GM12878 (cell line): ENCODE results near the gene EXOSC6. TPM values are rescaled to one million over a fixed set of nuclear protein-coding genes. Genes with fewer than 3 reads are reported as not detected.

ENCODE experiments used
- ATF2 ChIP-seq: IDR thresholded peaks from 2 replicates; pipeline ENCODE4 v1.6.1; 2012; ENCODE audit warnings: low read length, inconsistent platforms
- BACH1 ChIP-seq: fragments of 450-650 bp; IDR thresholded peaks from 2 replicates; pipeline ENCODE4 v1.6.1; 2017; ENCODE audit warnings: mild to moderate bottlenecking, borderline replicate concordance
- CBX5 ChIP-seq: sonication (generic); IDR thresholded peaks from 2 replicates; pipeline ENCODE4 v1.6.1; 2016; ENCODE audit warnings: low read depth, moderate library complexity, mild to moderate bottlenecking, inconsistent platforms
- CHD1 ChIP-seq: IDR thresholded peaks from 2 replicates; pipeline ENCODE4 v1.6.1; 2012; ENCODE audit warnings: low read depth, low read length, improper control_type of control experiment
- ELK1 ChIP-seq: IDR thresholded peaks from 2 replicates; pipeline ENCODE4 v1.6.1; 2012; ENCODE audit warnings: low read depth, low read length, improper control_type of control experiment
- FOS ChIP-seq: IDR thresholded peaks from 3 replicates; pipeline ENCODE4 v1.6.1; 2011; ENCODE audit warnings: borderline replicate concordance; ENCODE audit not compliant: insufficient read length; ENCODE audit errors: extremely low read depth
- KDM1A ChIP-seq: fragments of 200-600 bp; sonication (generic); IDR thresholded peaks from 2 replicates; pipeline ENCODE4 v1.6.1; 2016; ENCODE audit warnings: borderline replicate concordance
- KLF5 ChIP-seq: fragments of 450-650 bp; IDR thresholded peaks from 2 replicates; pipeline ENCODE4 v1.6.1; 2014; ENCODE audit warnings: mild to moderate bottlenecking; ENCODE audit not compliant: partially characterized antibody
- MEF2A ChIP-seq: IDR thresholded peaks from 2 replicates; pipeline ENCODE4 v1.6.1; 2011; ENCODE audit warnings: low read depth, mild to moderate bottlenecking, low read length, moderate library complexity; ENCODE audit not compliant: insufficient read depth
- NBN ChIP-seq: fragments of 450-650 bp; IDR thresholded peaks from 2 replicates; pipeline ENCODE4 v1.6.1; 2016
- NRF1 ChIP-seq: conservative IDR thresholded peaks from 2 replicates; pipeline ENCODE4 v1.6.1; 2011; ENCODE audit warnings: mild to moderate bottlenecking, low read depth, low read length, improper control_type of control experiment
- PKNOX1 ChIP-seq: fragments of 450-650 bp; IDR thresholded peaks from 2 replicates; pipeline ENCODE4 v1.6.1; 2016; ENCODE audit warnings: mild to moderate bottlenecking
- SMARCA5 ChIP-seq: fragments of 450-650 bp; IDR thresholded peaks from 2 replicates; pipeline ENCODE4 v1.6.1; 2017; ENCODE audit warnings: mild to moderate bottlenecking
- TBL1XR1 ChIP-seq: IDR thresholded peaks from 2 replicates; pipeline ENCODE4 v1.6.1; 2012; ENCODE audit warnings: low read depth, low read length, improper control_type of control experiment
- TCF3 ChIP-seq: IDR thresholded peaks from 2 replicates; pipeline ENCODE4 v1.6.1; 2012; ENCODE audit warnings: low read depth, mild to moderate bottlenecking, low read length, borderline replicate concordance; ENCODE audit not compliant: insufficient read depth
- polyA plus RNA-seq, 11 experiments: library from polyadenylated mRNA; depleted of rRNA in 4 of 11; unstranded in 6 of 11; stranded (reverse) in 5 of 11; fragments of >200 nt; fragmentation: Nextera tagmentation in 4 of 11; fragmentation: Illumina TruSeq in 1 of 11; extraction: Ambion mirVana in 4 of 11; extraction: Trizol in 1 of 11; gene quantifications; 1 replicate in 1 of 11; 2 replicates in 10 of 11; pipeline versions ENCODE4 v1.2.1 to v1.2.3, GENCODE V29; 2011 to 2016; ENCODE audit warnings: inconsistent platforms in 2 of 11, missing spikeins in 2 of 11, low read depth in 1 of 11
- total RNA-seq, 4 experiments: library from RNA; depleted of rRNA in 3 of 4; stranded (reverse); fragments of >200 nt in 3 of 4; fragmentation: Illumina TruSeq in 1 of 4; extraction: Trizol in 1 of 4; gene quantifications; 2 replicates each; pipeline versions ENCODE4 v1.2.1 to v1.2.3, GENCODE V29; 2013 to 2021
- TF ChIP-seq, protein P1 (sequence below): fragments of 150-350 bp; IDR thresholded peaks from 2 replicates; pipeline ENCODE4 v1.6.1; 2014; ENCODE audit warnings: mild to moderate bottlenecking, low read depth, low read length
- TF ChIP-seq, protein P2 (sequence below): fragments of 450-650 bp; IDR thresholded peaks from 2 replicates; pipeline ENCODE4 v1.6.1; 2016; ENCODE audit warnings: mild to moderate bottlenecking, moderate library complexity, borderline replicate concordance

EXOSC6 gene
- total and polyA plus RNA-seq, 10 of the 15 experiments (the other 5 are each of a cell fraction or from before 2014, with no cell fraction given): 8.2 to 27.5 (median 14.5) TPM

GRCh38 chr16:70289229-70290094 lies 37.7 kb upstream of the EXOSC6 start, which contains the start of gene AARS1 (continued):
- TF ChIP-seq PKNOX1 (peak; percentile 99), CHD1 (0 out of 2 replicates have a peak, but pooled peaks have one; percentile 63), TCF3 (peak; percentile 57; the same call in 1 of the 2 replicates), CBX5 (no peak), NRF1 (no peak), BACH1 (peak; percentile 86), FOS (peak; percentile 89), KDM1A (no peak), ELK1 (no peak), ATF2 (no peak), SMARCA5 (peak; percentile 12; the same call in 1 of the 2 replicates), TBL1XR1 (no peak; the same call in 1 of the 2 replicates), NBN (no peak), KLF5 (peak; percentile 32), MEF2A (no peak)
- TF ChIP-seq, protein P1, sequence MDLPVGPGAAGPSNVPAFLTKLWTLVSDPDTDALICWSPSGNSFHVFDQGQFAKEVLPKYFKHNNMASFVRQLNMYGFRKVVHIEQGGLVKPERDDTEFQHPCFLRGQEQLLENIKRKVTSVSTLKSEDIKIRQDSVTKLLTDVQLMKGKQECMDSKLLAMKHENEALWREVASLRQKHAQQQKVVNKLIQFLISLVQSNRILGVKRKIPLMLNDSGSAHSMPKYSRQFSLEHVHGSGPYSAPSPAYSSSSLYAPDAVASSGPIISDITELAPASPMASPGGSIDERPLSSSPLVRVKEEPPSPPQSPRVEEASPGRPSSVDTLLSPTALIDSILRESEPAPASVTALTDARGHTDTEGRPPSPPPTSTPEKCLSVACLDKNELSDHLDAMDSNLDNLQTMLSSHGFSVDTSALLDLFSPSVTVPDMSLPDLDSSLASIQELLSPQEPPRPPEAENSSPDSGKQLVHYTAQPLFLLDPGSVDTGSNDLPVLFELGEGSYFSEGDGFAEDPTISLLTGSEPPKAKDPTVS: no peak
- TF ChIP-seq, protein P2, sequence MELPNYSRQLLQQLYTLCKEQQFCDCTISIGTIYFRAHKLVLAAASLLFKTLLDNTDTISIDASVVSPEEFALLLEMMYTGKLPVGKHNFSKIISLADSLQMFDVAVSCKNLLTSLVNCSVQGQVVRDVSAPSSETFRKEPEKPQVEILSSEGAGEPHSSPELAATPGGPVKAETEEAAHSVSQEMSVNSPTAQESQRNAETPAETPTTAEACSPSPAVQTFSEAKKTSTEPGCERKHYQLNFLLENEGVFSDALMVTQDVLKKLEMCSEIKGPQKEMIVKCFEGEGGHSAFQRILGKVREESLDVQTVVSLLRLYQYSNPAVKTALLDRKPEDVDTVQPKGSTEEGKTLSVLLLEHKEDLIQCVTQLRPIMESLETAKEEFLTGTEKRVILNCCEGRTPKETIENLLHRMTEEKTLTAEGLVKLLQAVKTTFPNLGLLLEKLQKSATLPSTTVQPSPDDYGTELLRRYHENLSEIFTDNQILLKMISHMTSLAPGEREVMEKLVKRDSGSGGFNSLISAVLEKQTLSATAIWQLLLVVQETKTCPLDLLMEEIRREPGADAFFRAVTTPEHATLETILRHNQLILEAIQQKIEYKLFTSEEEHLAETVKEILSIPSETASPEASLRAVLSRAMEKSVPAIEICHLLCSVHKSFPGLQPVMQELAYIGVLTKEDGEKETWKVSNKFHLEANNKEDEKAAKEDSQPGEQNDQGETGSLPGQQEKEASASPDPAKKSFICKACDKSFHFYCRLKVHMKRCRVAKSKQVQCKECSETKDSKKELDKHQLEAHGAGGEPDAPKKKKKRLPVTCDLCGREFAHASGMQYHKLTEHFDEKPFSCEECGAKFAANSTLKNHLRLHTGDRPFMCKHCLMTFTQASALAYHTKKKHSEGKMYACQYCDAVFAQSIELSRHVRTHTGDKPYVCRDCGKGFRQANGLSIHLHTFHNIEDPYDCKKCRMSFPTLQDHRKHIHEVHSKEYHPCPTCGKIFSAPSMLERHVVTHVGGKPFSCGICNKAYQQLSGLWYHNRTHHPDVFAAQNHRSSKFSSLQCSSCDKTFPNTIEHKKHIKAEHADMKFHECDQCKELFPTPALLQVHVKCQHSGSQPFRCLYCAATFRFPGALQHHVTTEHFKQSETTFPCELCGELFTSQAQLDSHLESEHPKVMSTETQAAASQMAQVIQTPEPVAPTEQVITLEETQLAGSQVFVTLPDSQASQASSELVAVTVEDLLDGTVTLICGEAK: peak; percentile 26; the same call in 1 of the 2 replicates
